ENCODE results near the gene TTLL5. TPM values are rescaled to one million over a fixed set of nuclear protein-coding genes. Genes with fewer than 3 reads are reported as not detected.

Gene TTLL5
- total RNA-seq (18.2 and 23.8 TPM in 2 replicates), polyA plus RNA-seq (14.0 and 16.1 TPM in 2 replicates), polyA minus RNA-seq (ENCODE audit: low replicate concordance) (21.0 and 39.0 TPM in 2 replicates)
- 16.2 and 20.7 TPM in 2 replicates for polyA plus RNA-seq (2012)

GRCh38 chr14:75660630-75661498 is at the start of gene TTLL5, which contains the start of gene ERG28:
Gene TTLL5, plus strand, starts transcription at chr14:75661246. Its CDS starts 1,904 bp downstream, at chr14:75663150.
Gene ERG28, minus strand, starts transcription at chr14:75660876. Its CDS starts 3,374 bp downstream, at chr14:75657502.
- Histone ChIP-seq H3K27me3 (ENCODE audit: control insufficient read depth, insufficient read depth, low read length) (no peaks in the 10 kb centered on the region), H3K9me3 (ENCODE audit: control insufficient read depth, insufficient read depth, low read depth, low read length) (no peaks in the 10 kb centered on the region), H4K20me1 (ENCODE audit: control insufficient read depth, extremely low read depth, insufficient read depth, low read length) (no peaks in the 10 kb centered on the region), H3K4me2 (ENCODE audit: extremely low read depth, insufficient read depth, low read length) (peak within 1 kb of the TSS; percentile 82), H2AFZ (ENCODE audit: low read length) (peak within 1 kb of the TSS; percentile 90), H3K36me3 (ENCODE audit: control insufficient read depth, insufficient read depth, low read length) (peaks cover 2% of the 10 kb centered on the region), H3K4me3 (replicated peaks in 1 of 4; ENCODE audit: control extremely low read depth in 1 of 4, insufficient read depth in 1 of 4, low read depth in 3 of 4, low read length in 4 of 4) (peak within 1 kb of the TSS; percentile 72 to 93 (median 79)), H3K27ac (ENCODE audit: insufficient read depth, low read length) (peak within 1 kb of the TSS; percentile 89), H3K4me1 (ENCODE audit: control insufficient read depth, extremely low read depth, insufficient read depth, low read length) (no peaks in the 10 kb centered on the region), H3K9ac (ENCODE audit: insufficient read depth, low read length) (peak within 1 kb of the TSS; percentile 91), H3K79me2 (ENCODE audit: control insufficient read depth, insufficient read depth, low read length) (peaks cover 4% of the 10 kb centered on the region)
- DNase-seq (ENCODE audit: low read depth in 2 of 2), result peak; percentile 98 to 99
- TF ChIP-seq EZH2 (IDR thresholded peaks at IDR 0.05; ENCODE audit: low read length, missing control alignments) (no peak), CTCF (conservative IDR thresholded peaks at IDR 0.05 in 1 of 2, IDR thresholded peaks at IDR 0.05 in 1 of 2; ENCODE audit: low read depth in 1 of 2, low read length in 2 of 2) (no peak)

- no peaks in the 10 kb centered on the region for H3K79me2 ChIP-seq (ENCODE audit: control insufficient read depth, insufficient read depth, low read length)
- TF ChIP-seq CTCF (conservative IDR thresholded peaks at IDR 0.05 in 1 of 2, IDR thresholded peaks at IDR 0.05 in 1 of 2; ENCODE audit: low read depth in 1 of 2, low read length in 2 of 2) (no peak), EZH2 (IDR thresholded peaks at IDR 0.05; ENCODE audit: low read length, missing control alignments) (no peak)
- H3K4me1 ChIP-seq (ENCODE audit: control insufficient read depth, extremely low read depth, insufficient read depth, low read length), result no peaks in the 10 kb centered on the region
- no peak overlapping the region for H3K4me3 ChIP-seq (replicated peaks in 1 of 4; ENCODE audit: control extremely low read depth in 1 of 4, insufficient read depth in 1 of 4, low read depth in 3 of 4, low read length in 4 of 4)
- H3K27ac ChIP-seq (ENCODE audit: insufficient read depth, low read length), result no peak overlapping the region
- no peak overlapping the region for H3K4me2 ChIP-seq (ENCODE audit: extremely low read depth, insufficient read depth, low read length)
- no peaks in the 10 kb centered on the region for H3K9me3 ChIP-seq (ENCODE audit: control insufficient read depth, insufficient read depth, low read depth, low read length)
- H2AFZ ChIP-seq (ENCODE audit: low read length), result no peak overlapping the region
- no peak for DNase-seq (ENCODE audit: low read depth in 2 of 2)
- H3K27me3 ChIP-seq (ENCODE audit: control insufficient read depth, insufficient read depth, low read length), result no peaks in the 10 kb centered on the region
- H3K9ac ChIP-seq (ENCODE audit: insufficient read depth, low read length), result no peak overlapping the region
- no peaks in the 10 kb centered on the region for H4K20me1 ChIP-seq (ENCODE audit: control insufficient read depth, extremely low read depth, insufficient read depth, low read length)
- no peaks in the 10 kb centered on the region for H3K36me3 ChIP-seq (ENCODE audit: control insufficient read depth, insufficient read depth, low read length)
Observed at GRCh38 chr14:75612157-75612556, 48.9 kb upstream of the TTLL5 start.

- H4K20me1 ChIP-seq (ENCODE audit: control insufficient read depth, extremely low read depth, insufficient read depth, low read length), result no peaks in the 10 kb centered on the region
- H3K27me3 ChIP-seq (ENCODE audit: control insufficient read depth, insufficient read depth, low read length), result no peaks in the 10 kb centered on the region
- no peaks in the 10 kb centered on the region for H3K4me1 ChIP-seq (ENCODE audit: control insufficient read depth, extremely low read depth, insufficient read depth, low read length)
- no peaks in the 10 kb centered on the region for H3K79me2 ChIP-seq (ENCODE audit: control insufficient read depth, insufficient read depth, low read length)
- TF ChIP-seq EZH2 (IDR thresholded peaks at IDR 0.05; ENCODE audit: low read length, missing control alignments), result no peak
- TF ChIP-seq CTCF (conservative IDR thresholded peaks at IDR 0.05 in 1 of 2, IDR thresholded peaks at IDR 0.05 in 1 of 2; ENCODE audit: low read depth in 1 of 2, low read length in 2 of 2), result no peak
- H3K4me2 ChIP-seq (ENCODE audit: extremely low read depth, insufficient read depth, low read length), result no peak overlapping the region
- no peak overlapping the region for H3K27ac ChIP-seq (ENCODE audit: insufficient read depth, low read length)
- no peak for DNase-seq (ENCODE audit: low read depth in 2 of 2)
- no peak overlapping the region for H2AFZ ChIP-seq (ENCODE audit: low read length)
- no peak overlapping the region for H3K9ac ChIP-seq (ENCODE audit: insufficient read depth, low read length)
- no peak overlapping the region for H3K4me3 ChIP-seq (replicated peaks in 1 of 4; ENCODE audit: control extremely low read depth in 1 of 4, insufficient read depth in 1 of 4, low read depth in 3 of 4, low read length in 4 of 4)
- no peaks in the 10 kb centered on the region for H3K9me3 ChIP-seq (ENCODE audit: control insufficient read depth, insufficient read depth, low read depth, low read length)
- H3K36me3 ChIP-seq (ENCODE audit: control insufficient read depth, insufficient read depth, low read length), result no peaks in the 10 kb centered on the region
Observed at GRCh38 chr14:75614179-75614578, 46.9 kb upstream of the TTLL5 start.
